Endodermal cell (in vitro differentiated cells): ENCODE results near the gene TRAP1. TPM values are rescaled to one million over a fixed set of nuclear protein-coding genes. Genes with fewer than 3 reads are reported as not detected.
"Not testable (repeated sequence)": the region's sequence is repeated elsewhere in the genome, so short reads cannot be mapped to it uniquely, and the experiment has no call there.

Experiments
- DNase-seq: peaks from one replicate; pipeline ENCODE4 v3.0.0-alpha.2; 2017
- H3K27ac ChIP-seq: 2 replicates; pipeline ENCODE4 v1.5.1; 2013; ENCODE audit warnings: mild to moderate bottlenecking, low read depth, low read length, moderate library complexity
- H3K27me3 ChIP-seq: 2 replicates; pipeline ENCODE4 v1.6.1; 2013; ENCODE audit warnings: mild to moderate bottlenecking, low read length, moderate library complexity; ENCODE audit not compliant: insufficient read depth, control insufficient read depth, poor library complexity, severe bottlenecking
- H3K36me3 ChIP-seq: 2 replicates; pipeline ENCODE4 v1.7.0; 2013; ENCODE audit warnings: mild to moderate bottlenecking, low read length, moderate library complexity; ENCODE audit not compliant: control insufficient read depth, insufficient read depth
- H3K4me1 ChIP-seq: one replicate; pipeline ENCODE4 v1.7.0; 2013; ENCODE audit warnings: low read length; ENCODE audit not compliant: control insufficient read depth, insufficient read depth
- H3K4me3 ChIP-seq: 2 replicates; pipeline ENCODE4 v1.5.1; 2013; ENCODE audit warnings: mild to moderate bottlenecking, low read length, moderate library complexity
- H3K9ac ChIP-seq: 2 replicates; pipeline ENCODE4 v1.6.1; 2013; ENCODE audit warnings: mild to moderate bottlenecking, low read length, moderate library complexity; ENCODE audit not compliant: poor library complexity, severe bottlenecking; ENCODE audit errors: extremely low read depth
- H3K9me3 ChIP-seq: 2 replicates; pipeline ENCODE4 v1.6.1; 2013; ENCODE audit warnings: mild to moderate bottlenecking, low read length, moderate library complexity; ENCODE audit not compliant: control insufficient read depth
- H3K27ac Mint-ChIP-seq: 2 replicates; pipeline ENCODE4 v1.8.0; 2020; ENCODE audit warnings: mixed read lengths
- H3K27me3 Mint-ChIP-seq: 2 replicates; pipeline ENCODE4 v1.8.0; 2021; ENCODE audit warnings: mild to moderate bottlenecking, mixed read lengths; ENCODE audit not compliant: insufficient read depth
- H3K36me3 Mint-ChIP-seq: 2 replicates; pipeline ENCODE4 v1.8.0; 2020; ENCODE audit warnings: low read depth, mixed read lengths
- H3K4me1 Mint-ChIP-seq: 2 replicates; pipeline ENCODE4 v1.8.0; 2020; ENCODE audit warnings: mixed read lengths
- H3K4me3 Mint-ChIP-seq: 2 replicates; pipeline ENCODE4 v1.8.0; 2020; ENCODE audit warnings: mild to moderate bottlenecking, moderate library complexity, mixed read lengths
- H3K9me3 Mint-ChIP-seq: 2 replicates; pipeline ENCODE4 v1.8.0; 2020; ENCODE audit warnings: mild to moderate bottlenecking, mixed read lengths
- WGBS, 2 experiments: methylation state at CpG; one replicate each; pipeline versions ENCODE4 v1.1.5 to v1.1.7; 2013; ENCODE audit warnings: missing lambda C conversion rate in 2 of 2, mixed read lengths in 1 of 2; ENCODE audit not compliant: insufficient coverage in 1 of 2, insufficient read length in 1 of 2; 5-methylcytosine and 5-hydroxymethylcytosine counted together
- total RNA-seq, 2 donors: library from RNA; stranded (reverse); fragmentation: NEBNext Ultra II Directional in 1 of 2; extraction: Animal tissue kit (Norgen Biotek cat#: 25700) in 1 of 2; gene quantifications; 2 replicates in 1 of 2; 3 replicates in 1 of 2; pipeline ENCODE4 v1.2.1, GENCODE V29; 2021
- TF ChIP-seq, protein P1 (sequence below): fragments of 200-600 bp; sonication (generic); conservative IDR thresholded peaks from 2 replicates; pipeline ENCODE4 v1.5.0; 2021; ENCODE audit warnings: antibody characterized with exemption, mild to moderate bottlenecking

TRAP1 gene
- total RNA-seq, 2 donors from 2014 or later, result 144 to 156 TPM

DNA sequence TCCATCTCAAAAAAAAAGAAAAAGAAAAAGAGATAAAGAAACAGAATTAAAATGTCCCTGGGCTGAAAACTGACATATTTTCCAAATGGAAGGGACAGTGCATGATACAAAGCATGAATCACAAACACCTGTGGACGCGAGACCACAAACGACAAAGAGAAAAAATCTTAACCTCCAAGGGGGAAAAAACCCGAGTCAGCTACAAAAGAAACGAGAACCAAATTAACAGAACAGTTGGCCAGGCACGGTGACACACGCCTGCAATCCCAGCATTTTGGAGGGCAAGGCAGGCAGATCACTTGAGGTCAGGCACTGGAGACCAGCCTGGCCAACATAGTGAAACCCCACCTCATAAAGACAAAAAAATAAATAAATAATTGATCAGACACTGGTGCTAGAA lies 1.9 kb downstream of the TRAP1 start:
- TF ChIP-seq, protein P1, sequence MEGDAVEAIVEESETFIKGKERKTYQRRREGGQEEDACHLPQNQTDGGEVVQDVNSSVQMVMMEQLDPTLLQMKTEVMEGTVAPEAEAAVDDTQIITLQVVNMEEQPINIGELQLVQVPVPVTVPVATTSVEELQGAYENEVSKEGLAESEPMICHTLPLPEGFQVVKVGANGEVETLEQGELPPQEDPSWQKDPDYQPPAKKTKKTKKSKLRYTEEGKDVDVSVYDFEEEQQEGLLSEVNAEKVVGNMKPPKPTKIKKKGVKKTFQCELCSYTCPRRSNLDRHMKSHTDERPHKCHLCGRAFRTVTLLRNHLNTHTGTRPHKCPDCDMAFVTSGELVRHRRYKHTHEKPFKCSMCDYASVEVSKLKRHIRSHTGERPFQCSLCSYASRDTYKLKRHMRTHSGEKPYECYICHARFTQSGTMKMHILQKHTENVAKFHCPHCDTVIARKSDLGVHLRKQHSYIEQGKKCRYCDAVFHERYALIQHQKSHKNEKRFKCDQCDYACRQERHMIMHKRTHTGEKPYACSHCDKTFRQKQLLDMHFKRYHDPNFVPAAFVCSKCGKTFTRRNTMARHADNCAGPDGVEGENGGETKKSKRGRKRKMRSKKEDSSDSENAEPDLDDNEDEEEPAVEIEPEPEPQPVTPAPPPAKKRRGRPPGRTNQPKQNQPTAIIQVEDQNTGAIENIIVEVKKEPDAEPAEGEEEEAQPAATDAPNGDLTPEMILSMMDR, result no peak
- DNase-seq, result no peak
- no peaks in the 10 kb centered on the region for H3K9me3 Mint-ChIP-seq
- Histone ChIP-seq H3K27me3 (no peaks in the 10 kb centered on the region), H3K9ac (no peak overlapping the region), H3K4me3 (no peak overlapping the region), H3K9me3 (no peaks in the 10 kb centered on the region), H3K36me3 (no peaks in the 10 kb centered on the region), H3K4me1 (no peaks in the 10 kb centered on the region), H3K27ac (no peak overlapping the region)
- H3K27me3 Mint-ChIP-seq, result no peaks in the 10 kb centered on the region
- H3K27ac Mint-ChIP-seq, result no peak overlapping the region
- peak overlapping the region; percentile 88 for H3K4me3 Mint-ChIP-seq
- H3K36me3 Mint-ChIP-seq, result peaks cover 16% of the 10 kb centered on the region
- H3K4me1 Mint-ChIP-seq, result peaks cover 25% of the 10 kb centered on the region
- WGBS, 2 experiments, result 93% methylated on average over 7 of the region's 7 CpGs

DNA sequence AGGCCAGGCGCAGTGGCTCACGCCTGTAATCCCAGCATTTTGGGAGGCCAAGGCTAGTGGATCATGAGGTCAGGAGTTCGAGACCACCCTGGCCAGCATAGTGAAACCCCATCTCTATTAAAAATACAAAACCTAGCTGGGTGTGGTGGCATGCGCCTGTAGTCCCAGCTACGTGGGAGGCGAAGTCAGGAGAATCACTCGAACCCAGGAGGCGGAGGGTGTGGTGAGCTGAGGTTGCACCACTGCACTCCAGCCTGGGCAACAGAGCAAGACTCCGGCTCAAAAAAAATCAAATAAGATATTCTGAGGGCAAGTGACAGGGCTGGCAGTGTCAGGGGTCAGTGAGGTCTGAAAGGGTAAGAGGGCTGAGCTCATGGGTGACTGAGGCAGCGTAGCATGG lies 2.9 kb downstream of the TRAP1 start:
- 92 to 93% methylated on average over 9 to 10 of the region's 10 CpGs for WGBS, 2 experiments
- H3K9me3 Mint-ChIP-seq, H3K27me3 Mint-ChIP-seq, H3K27ac Mint-ChIP-seq, H3K36me3 ChIP-seq, H3K27ac ChIP-seq, H3K4me1 ChIP-seq, H3K27me3 ChIP-seq, H3K9me3 ChIP-seq, H3K4me3 Mint-ChIP-seq, H3K9ac ChIP-seq, DNase-seq, H3K4me3 ChIP-seq: not testable (repeated sequence)
- Mint-ChIP-seq H3K4me1 (peaks cover 25% of the 10 kb centered on the region), H3K36me3 (peaks cover 25% of the 10 kb centered on the region)

- H3K4me1 Mint-ChIP-seq, result peaks cover 25% of the 10 kb centered on the region
- no peaks in the 10 kb centered on the region for H3K36me3 ChIP-seq
- WGBS, 2 experiments, result 93% methylated on average over 15 of the region's 15 CpGs
- H3K27me3 Mint-ChIP-seq, result no peaks in the 10 kb centered on the region
- H3K36me3 Mint-ChIP-seq, result peaks cover 27% of the 10 kb centered on the region
- peak overlapping the region; percentile 83 for H3K27ac Mint-ChIP-seq
- no peak for DNase-seq
- H3K9me3 Mint-ChIP-seq, result no peaks in the 10 kb centered on the region
- H3K4me3 ChIP-seq, result no peak overlapping the region
- H3K4me1 ChIP-seq, result no peaks in the 10 kb centered on the region
- TF ChIP-seq, protein P1, result no peak
- H3K27ac ChIP-seq, result no peak overlapping the region
- H3K9ac ChIP-seq, result no peak overlapping the region
- no peaks in the 10 kb centered on the region for H3K9me3 ChIP-seq
- no peak overlapping the region for H3K4me3 Mint-ChIP-seq
- H3K27me3 ChIP-seq, result no peaks in the 10 kb centered on the region
Observed at GRCh38 chr16:3713587-3714242, 3.6 kb downstream of the TRAP1 start.
